Endothelial cell of umbilical vein (primary cell): ENCODE data around the gene PHACTR2. TPM values are rescaled to one million over a fixed set of nuclear protein-coding genes. Genes with fewer than 3 reads are reported as not detected.
A peak's percentile ranks its signal among the peaks of the same experiment; 100 is the strongest.

Experiments used
- BruUV-seq: library from RNA; stranded (reverse); fragments of 400-500 nt; replicated peaks from 2 replicates; lab custom pipeline; 2021; lab: Mats Ljungman, UMichigan
- CTCF ChIA-PET: fragments of 300-600, 350-600 bp; sonication (Branson Sonifier 250); formaldehyde crosslinking; loops from one replicate; lab custom pipeline; 2021; ENCODE audit warnings: antibody characterized with exemption, inconsistent platforms; lab: Charles Lee
- POLR2A ChIA-PET: fragments of 300-600, 350-600 bp; sonication (Branson Sonifier 250); formaldehyde crosslinking; loops from one replicate; lab custom pipeline; 2021; ENCODE audit warnings: antibody characterized with exemption, inconsistent platforms; lab: Charles Lee
- DNase-seq: peaks from one replicate; pipeline ENCODE4 v3.0.0-alpha.2; 2011; ENCODE audit warnings: low read depth, low spot score
- FAIRE-seq: peaks from 2 replicates; lab custom pipeline; 2011; peaks lifted over from hg19 to GRCh38; lab: Jason Lieb, UNC
- H2AFZ ChIP-seq: 2 replicates; pipeline ENCODE4 v1.6.0; 2012; ENCODE audit warnings: low read depth, low read length, control low read depth, inconsistent platforms
- H3K27ac ChIP-seq: 2 replicates; pipeline ENCODE4 v1.5.1; 2011; ENCODE audit warnings: low read depth, mild to moderate bottlenecking, control low read depth, low read length, moderate library complexity; ENCODE audit not compliant: insufficient read depth
- H3K27me3 ChIP-seq, 2 experiments: 2 replicates each; pipeline versions ENCODE4 v1.6.0 to v1.6.1; 2011; ENCODE audit warnings: low read length in 2 of 2, mixed read lengths in 1 of 2; ENCODE audit not compliant: control insufficient read depth in 2 of 2, insufficient read depth in 2 of 2
- H3K36me3 ChIP-seq, 2 experiments: 2 replicates in 1 of 2; 3 replicates in 1 of 2; pipeline ENCODE4 v1.5.1; 2011; ENCODE audit warnings: low read length in 2 of 2, mild to moderate bottlenecking in 1 of 2, moderate library complexity in 1 of 2; ENCODE audit not compliant: control insufficient read depth in 2 of 2, insufficient read depth in 2 of 2; ENCODE audit errors: extremely low read depth in 1 of 2
- H3K4me1 ChIP-seq: 3 replicates; pipeline ENCODE4 v1.5.1; 2011; ENCODE audit warnings: mild to moderate bottlenecking, low read length; ENCODE audit not compliant: control insufficient read depth, insufficient read depth; ENCODE audit errors: extremely low read depth
- H3K4me2 ChIP-seq: 2 replicates; pipeline ENCODE4 v1.6.1; 2011; ENCODE audit warnings: low read length, control low read depth, mixed read lengths; ENCODE audit not compliant: insufficient read depth
- H3K4me3 ChIP-seq, 3 experiments: fragments of 200-600 bp in 1 of 3; sonication (generic), shearing (Covaris generic) in 1 of 3; replicated peaks in 1 of 3; 2 replicates each; pipeline ENCODE4 v1.5.1; 2011 to 2016; ENCODE audit warnings: control low read depth in 3 of 3, low read length in 3 of 3, mild to moderate bottlenecking in 2 of 3, inconsistent platforms in 1 of 3, low read depth in 1 of 3, moderate library complexity in 1 of 3; ENCODE audit not compliant: insufficient read depth in 1 of 3
- H3K79me2 ChIP-seq: 2 replicates; pipeline ENCODE4 v1.6.0; 2012; ENCODE audit warnings: low read length, inconsistent platforms; ENCODE audit not compliant: control insufficient read depth, insufficient read depth
- H3K9ac ChIP-seq: replicated peaks from 2 replicates; pipeline ENCODE3; 2011; ENCODE audit warnings: low read length, control low read depth; ENCODE audit not compliant: insufficient read depth; ENCODE audit errors: extremely low read depth
- H3K9me1 ChIP-seq: replicated peaks from 3 replicates; pipeline ENCODE4 v1.6.0; 2011; ENCODE audit warnings: mild to moderate bottlenecking, low read length; ENCODE audit not compliant: control insufficient read depth, insufficient read depth; ENCODE audit errors: extremely low read depth
- H3K9me3 ChIP-seq: replicated peaks from 2 replicates; pipeline ENCODE4 v1.5.1; 2012; ENCODE audit warnings: low read length, inconsistent platforms; ENCODE audit not compliant: control insufficient read depth, insufficient read depth
- H4K20me1 ChIP-seq: replicated peaks from 2 replicates; pipeline ENCODE3; 2011; ENCODE audit warnings: mild to moderate bottlenecking, low read length; ENCODE audit not compliant: control insufficient read depth, insufficient read depth; ENCODE audit errors: extremely low read depth
- CTCF ChIP-seq, 2 donors: IDR thresholded peaks; 1 replicate in 1 of 2; 2 replicates in 1 of 2; pipeline ENCODE4 v1.5.1; 2011; ENCODE audit warnings: low read length in 2 of 2, mild to moderate bottlenecking in 2 of 2, moderate library complexity in 2 of 2, control low read depth in 1 of 2, inconsistent platforms in 1 of 2, low read depth in 1 of 2; ENCODE audit not compliant: insufficient read depth in 1 of 2; ENCODE audit errors: extremely low read depth in 1 of 2
- EZH2 ChIP-seq: IDR thresholded peaks from 2 replicates; pipeline ENCODE4 v1.6.1; 2012; ENCODE audit warnings: borderline replicate concordance, low read depth, mild to moderate bottlenecking, moderate library complexity, low read length, inconsistent platforms; ENCODE audit not compliant: severe bottlenecking
- FOS ChIP-seq: IDR thresholded peaks from 2 replicates; pipeline ENCODE4 v1.6.1; 2011; ENCODE audit warnings: mild to moderate bottlenecking, low read length, moderate library complexity, borderline replicate concordance; ENCODE audit not compliant: insufficient read depth
- GATA2 ChIP-seq: IDR thresholded peaks from 2 replicates; pipeline ENCODE4 v1.7.0; 2011; ENCODE audit warnings: low read depth, mild to moderate bottlenecking, moderate library complexity, mixed read lengths, low read length; ENCODE audit not compliant: insufficient read length, insufficient read depth
- JUN ChIP-seq: IDR thresholded peaks from 2 replicates; pipeline ENCODE4 v1.6.1; 2011; ENCODE audit warnings: borderline replicate concordance, low read depth; ENCODE audit not compliant: insufficient read length, insufficient read depth
- POLR2AphosphoS5 ChIP-seq: IDR thresholded peaks from 2 replicates; pipeline ENCODE4 v1.6.1; 2012; ENCODE audit warnings: low read depth, mild to moderate bottlenecking, control low read depth, low read length, moderate library complexity; ENCODE audit not compliant: insufficient read depth
- dilution Hi-C: fragments of 300-500 bp; cut with MboI; formaldehyde crosslinking; loops from one replicate; pipeline ENCODE4 v1.15.0; 2019; ENCODE audit warnings: low sequenced_read_pairs; ENCODE audit not compliant: extremely low pct_ligation_motif_present
- intact Hi-C: fragments of 100-400 bp; cut with micrococcal nuclease; formaldehyde crosslinking; loops from one replicate; pipeline ENCODE4 v1.10.0; 2022
- polyA plus RNA-seq, 4 experiments: library from polyadenylated mRNA; depleted of rRNA in 3 of 4; stranded (reverse) in 3 of 4; unstranded in 1 of 4; fragments of >200 nt; gene quantifications; 2 replicates each; pipeline versions ENCODE4 v1.2.1 to v1.2.3, GENCODE V29; 2011 to 2012; ENCODE audit warnings: missing spikeins in 1 of 4
- total RNA-seq: library from RNA; stranded (reverse); gene quantifications from 2 replicates; pipeline ENCODE4 v1.2.3, GENCODE V29; 2021

The PHACTR2 gene
- total and polyA plus RNA-seq, 2 donors (not counting 3 experiments of a cell fraction or from before 2014, with no cell fraction given) = 16.3 to 178 TPM

DNA sequence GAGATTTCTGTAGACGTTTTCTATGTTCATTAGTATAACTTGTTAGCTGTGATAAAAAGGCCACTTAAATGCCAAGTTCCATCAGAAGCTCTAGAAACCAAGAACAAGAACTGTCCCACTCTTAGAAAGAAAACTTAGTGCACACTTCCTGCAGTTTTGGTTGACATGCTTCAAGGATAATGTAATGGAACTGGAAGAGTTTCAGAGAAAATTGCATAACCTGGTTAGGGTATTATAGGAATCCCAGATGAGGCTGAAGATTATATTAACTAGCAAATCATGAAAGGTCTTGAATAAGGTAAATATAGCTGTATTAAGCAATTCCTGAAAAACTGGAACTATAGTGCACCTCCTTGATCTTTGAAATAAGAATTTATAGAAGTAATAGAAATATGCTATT, 1.8 kb upstream of the PHACTR2 start:
- ChIA-PET POLR2A (no interaction called here), CTCF (interaction anchor here (1.9 kb wide), 1 partner anchor 101 kb away, joined by 6 read pairs; no protein-coding TSS in a partner anchor)
- no TSS peak for BruUV-seq
- Histone ChIP-seq H3K27ac (no peak overlapping the region), H3K4me2 (no peak overlapping the region), H3K4me3 (no peak overlapping the region), H3K27me3 (no peaks in the 10 kb centered on the region), H3K4me1 (peaks cover 39% of the 10 kb centered on the region), H3K9ac (no peak overlapping the region), H3K9me3 (no peaks in the 10 kb centered on the region), H3K9me1 (no peaks in the 10 kb centered on the region), H3K79me2 (peaks cover 31% of the 10 kb centered on the region), H3K36me3 (no peaks in the 10 kb centered on the region), H2AFZ (no peak overlapping the region), H4K20me1 (no peaks in the 10 kb centered on the region)
- peak; percentile 26 for FAIRE-seq
- intact Hi-C loops (loop anchor here (5.0 kb wide), 1 partner anchor 84 kb away; no protein-coding TSS in a partner anchor), dilution Hi-C loops (no loop called here)
- DNase-seq = no peak
- TF ChIP-seq POLR2AphosphoS5 (no peak), JUN (no peak), CTCF (IDR thresholded peaks at IDR 0.05; ENCODE audit: extremely low read depth in 1 of 2, insufficient read depth in 1 of 2, low read depth in 1 of 2, low read length in 2 of 2) (no peak), FOS (no peak), EZH2 (no peak), GATA2 (no peak)
